HepG2 (cell line): Measurements from ENCODE around the gene CTNNBIP1. TPM values are rescaled to one million over a fixed set of nuclear protein-coding genes. Genes with fewer than 3 reads are reported as not detected.
A peak's percentile ranks its signal among the peaks of the same experiment; 100 is the strongest.

Experiments used
- ATAC-seq: fragments of 200-7000 bp; cut with Tn5 transposase; 3 replicates; pipeline ENCODE4 v1.9.1; 2020; ENCODE audit warnings: mild to moderate bottlenecking, moderate library complexity
- BruUV-seq: library from RNA; stranded (reverse); fragments of 400-500 nt; replicated peaks from 2 replicates; lab custom pipeline; 2021; lab: Mats Ljungman, UMichigan
- CTCF ChIA-PET: fragments of 300-600 bp; formaldehyde crosslinking; extraction: SDS; loops from one replicate; lab custom pipeline; 2021; ENCODE audit warnings: low total read pairs, inconsistent platforms, low intra/inter-chr PET ratio; lab: Yijun Ruan, JAX
- POLR2A ChIA-PET: fragments of 350-600 bp; sonication (Branson Sonifier 250); formaldehyde crosslinking; loops from one replicate; lab custom pipeline; 2020; ENCODE audit warnings: antibody characterized with exemption, inconsistent platforms; lab: Yijun Ruan, JAX
- DNase-seq: peaks from one replicate; pipeline ENCODE4 v3.0.0-alpha.2; 2015; ENCODE audit warnings: low spot score
- FAIRE-seq: peaks from 3 replicates; lab custom pipeline; 2011; peaks lifted over from hg19 to GRCh38; lab: Jason Lieb, UNC
- H2AFZ ChIP-seq: one replicate; pipeline ENCODE4 v1.6.1; 2011; ENCODE audit warnings: low read length, inconsistent platforms
- H3K27ac ChIP-seq: fragments of 300-600 bp; 3 replicates; pipeline ENCODE4 v1.8.0; 2011; ENCODE audit warnings: mixed run types, mild to moderate bottlenecking, mixed read lengths, low read length, inconsistent platforms; ENCODE audit not compliant: insufficient read depth; ENCODE audit errors: extremely low read length
- H3K27me3 ChIP-seq, 2 experiments: fragments of 200-600 bp in 1 of 2; 2 replicates in 1 of 2; 3 replicates in 1 of 2; pipeline versions ENCODE4 v1.6.0 to v1.8.0; 2011; ENCODE audit warnings: low read length in 2 of 2, mild to moderate bottlenecking in 2 of 2, moderate library complexity in 2 of 2, inconsistent platforms in 1 of 2; ENCODE audit not compliant: insufficient read depth in 2 of 2, control insufficient read depth in 1 of 2
- H3K36me3 ChIP-seq, 2 experiments: fragments of 200-600 bp in 1 of 2; replicated peaks in 1 of 2; 2 replicates in 1 of 2; 3 replicates in 1 of 2; pipeline versions ENCODE4 v1.5.1 to v1.8.0; 2011; ENCODE audit warnings: low read length in 2 of 2, inconsistent platforms in 1 of 2; ENCODE audit not compliant: insufficient read depth in 2 of 2, control insufficient read depth in 1 of 2
- H3K4me1 ChIP-seq: 2 replicates; pipeline ENCODE4 v1.5.1; 2012; ENCODE audit warnings: low read length, inconsistent platforms; ENCODE audit not compliant: insufficient read depth
- H3K4me2 ChIP-seq: 2 replicates; pipeline ENCODE4 v1.6.0; 2011; ENCODE audit warnings: low read depth, low read length, inconsistent platforms
- H3K4me3 ChIP-seq, 3 experiments: fragments of 200-600 bp in 1 of 3; sonication (generic), shearing (Covaris generic) in 1 of 3; replicated peaks in 1 of 3; 2 replicates each; pipeline ENCODE4 v1.5.1; 2011 to 2016; ENCODE audit warnings: low read length in 3 of 3, inconsistent platforms in 2 of 3, low read depth in 2 of 3, mild to moderate bottlenecking in 2 of 3, control low read depth in 1 of 3, mixed read lengths in 1 of 3; ENCODE audit not compliant: insufficient read depth in 1 of 3
- H3K79me2 ChIP-seq: one replicate; pipeline ENCODE4 v1.6.1; 2011; ENCODE audit warnings: low read length, inconsistent platforms; ENCODE audit not compliant: insufficient read depth
- H3K9ac ChIP-seq: 2 replicates; pipeline ENCODE4 v1.6.0; 2011; ENCODE audit warnings: mild to moderate bottlenecking, low read depth, low read length, inconsistent platforms; ENCODE audit not compliant: insufficient read depth
- H3K9me3 ChIP-seq: 2 replicates; pipeline ENCODE4 v1.5.1; 2012; ENCODE audit warnings: mild to moderate bottlenecking, low read length
- H4K20me1 ChIP-seq: 2 replicates; pipeline ENCODE4 v1.6.0; 2011; ENCODE audit warnings: inconsistent platforms, mild to moderate bottlenecking, low read length, moderate library complexity; ENCODE audit not compliant: insufficient read depth
- HOXA3 ChIP-seq: sonication (generic); formaldehyde crosslinking; IDR thresholded peaks from 2 replicates; pipeline ENCODE4 v1.5.0; 2020; ENCODE audit warnings: missing genetic modification reagents
- MAFF ChIP-seq: IDR thresholded peaks from 2 replicates; pipeline ENCODE4 v1.6.1; 2011; ENCODE audit warnings: low read depth, low read length, improper control_type of control experiment
- PHF21A ChIP-seq: sonication (generic); formaldehyde crosslinking; IDR thresholded peaks from 2 replicates; pipeline ENCODE4 v1.5.0; 2020; ENCODE audit warnings: mild to moderate bottlenecking, missing genetic modification reagents
- SOX13 ChIP-seq, 3 experiments: fragments of 450-650 bp in 1 of 3; sonication (generic) in 1 of 3; formaldehyde crosslinking in 1 of 3; IDR thresholded peaks in 2 of 3; conservative IDR thresholded peaks in 1 of 3; 2 replicates each; pipeline versions ENCODE4 v1.5.0 to v1.6.1; 2016 to 2020; ENCODE audit warnings: antibody characterized with exemption in 1 of 3, mild to moderate bottlenecking in 1 of 3, missing compliant biosample characterization in 1 of 3, missing genetic modification reagents in 1 of 3, moderate library complexity in 1 of 3
- TARDBP ChIP-seq: sonication (generic); formaldehyde crosslinking; IDR thresholded peaks from 2 replicates; pipeline ENCODE4 v1.8.0; 2022; ENCODE audit warnings: mild to moderate bottlenecking, missing genetic modification reagents
- YY1 ChIP-seq: IDR thresholded peaks from 2 replicates; pipeline ENCODE4 v1.6.1; 2011; ENCODE audit warnings: low read length, low read depth, moderate library complexity, mild to moderate bottlenecking; ENCODE audit not compliant: insufficient read depth, insufficient replicate concordance
- ZNF746 ChIP-seq: sonication (generic); formaldehyde crosslinking; IDR thresholded peaks from 2 replicates; pipeline ENCODE4 v1.8.0; 2022; ENCODE audit warnings: mild to moderate bottlenecking, missing genetic modification reagents
- WGBS: methylation state at CpG from one replicate; pipeline ENCODE4 v1.1.6; 2017; ENCODE audit warnings: low lambda C conversion rate; 5-methylcytosine and 5-hydroxymethylcytosine counted together
- in situ Hi-C: cut with HindIII; loops from 2 replicates; pipeline ENCODE4 v1.10.0; 2017; ENCODE audit warnings: low pct_unique_long_range_greater_than_20kb; ENCODE audit not compliant: extremely low pct_ligation_motif_present
- intact Hi-C: fragments of 100-400 bp; cut with micrococcal nuclease; formaldehyde crosslinking; loops from one replicate; pipeline ENCODE4 v1.10.0; 2022; ENCODE audit not compliant: unreplicated experiment
- polyA plus RNA-seq, 8 experiments: library from polyadenylated mRNA; depleted of rRNA in 3 of 8; stranded (reverse) in 7 of 8; unstranded in 1 of 8; fragments of >200 nt; fragmentation: Illumina TruSeq in 4 of 8; extraction: Trizol in 4 of 8; gene quantifications; 2 replicates each; pipeline versions ENCODE4 v1.2.1 to v1.2.3, GENCODE V29; 2011 to 2016; ENCODE audit warnings: low read depth in 4 of 8, missing spikeins in 1 of 8, mixed read lengths in 1 of 8; ENCODE audit not compliant: insufficient read depth in 1 of 8
- total RNA-seq, 5 experiments: library from RNA; depleted of rRNA; stranded (reverse); fragments of >200 nt; fragmentation: Illumina TruSeq; extraction: Trizol; gene quantifications; 2 replicates each; pipeline ENCODE4 v1.2.3, GENCODE V29; 2016; ENCODE audit warnings: low read depth in 1 of 5
- TF ChIP-seq, protein P1 (sequence below): sonication (generic); formaldehyde crosslinking; conservative IDR thresholded peaks from 2 replicates; pipeline ENCODE4 v1.4.0; 2020; ENCODE audit warnings: mild to moderate bottlenecking, missing genetic modification reagents, moderate library complexity
- TF ChIP-seq, protein P2 (sequence below): sonication (generic); formaldehyde crosslinking; conservative IDR thresholded peaks from 2 replicates; pipeline ENCODE4 v1.8.0; 2022; ENCODE audit warnings: mild to moderate bottlenecking, moderate library complexity, missing genetic modification reagents
- TF ChIP-seq, protein P3 (sequence below): sonication (generic); formaldehyde crosslinking; IDR thresholded peaks from 2 replicates; pipeline ENCODE4 v1.8.0; 2022; ENCODE audit warnings: missing genetic modification reagents, mild to moderate bottlenecking, inconsistent platforms, borderline replicate concordance

CTNNBIP1 gene
- total and polyA plus RNA-seq, 2 of the 13 experiments (the other 11 are each of a cell fraction or from before 2014, with no cell fraction given) = 71.7 to 83.0 TPM

DNA sequence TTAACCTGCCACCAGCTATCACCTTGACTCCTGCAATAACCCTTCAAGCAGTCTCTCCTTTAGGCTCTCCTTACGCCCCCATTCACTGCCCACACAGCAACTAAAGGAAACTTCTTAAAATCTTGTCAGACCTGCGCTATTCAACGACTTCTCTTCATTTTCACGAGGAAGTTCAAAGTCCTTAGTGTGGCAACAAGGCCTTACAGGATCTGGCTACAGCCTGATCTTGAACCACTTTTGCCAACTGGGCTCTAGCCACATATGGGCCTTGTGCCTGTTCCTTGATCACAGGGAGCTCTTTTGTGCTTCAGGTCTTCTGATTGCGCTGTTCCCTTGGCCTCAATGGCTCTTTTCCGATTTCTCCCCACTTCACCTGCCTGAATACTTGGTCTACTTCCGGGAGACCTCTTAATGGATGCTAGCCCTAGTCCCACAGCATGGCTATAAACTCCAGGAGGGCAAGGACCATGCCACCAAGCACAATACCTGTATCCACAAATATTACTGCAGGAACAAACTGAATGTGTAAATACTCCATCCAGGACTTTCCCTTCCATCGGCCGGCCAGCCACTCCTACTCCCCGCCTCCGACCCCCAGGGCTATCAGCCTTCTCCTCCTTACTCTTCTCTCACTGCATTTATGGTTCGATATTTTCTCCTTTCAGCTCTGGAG, 2.3 kb upstream of the CTNNBIP1 start:
- no peak for ATAC-seq
- Histone ChIP-seq H4K20me1 (no peaks in the 10 kb centered on the region), H3K27me3 (no peaks in the 10 kb centered on the region; a peak in 1 of 5 replicates), H3K36me3 (no peaks in the 10 kb centered on the region), H3K79me2 (peaks cover 21% of the 10 kb centered on the region), H3K9me3 (no peaks in the 10 kb centered on the region), H3K4me1 (peaks cover 71% of the 10 kb centered on the region), H3K27ac (peak overlapping the region; percentile 82), H2AFZ (no peak overlapping the region), H3K4me2 (peak overlapping the region; percentile 30), H3K4me3 (no peak overlapping the region), H3K9ac (peak overlapping the region; percentile 18; the same call in 1 of the 2 replicates)
- BruUV-seq = no TSS peak
- 35% methylated on average over 12 of the region's 12 CpGs for WGBS
- ChIA-PET POLR2A (interaction anchor here (0.6 to 6.3 kb wide), 6 partner anchors 11 to 31 kb away, joined by 3 to 130 read pairs (median 4); partner anchors contain the start of genes LZIC and NMNAT1), CTCF (no interaction called here)
- peak; percentile 49 for DNase-seq
- intact Hi-C loops = no loop called here
- in situ Hi-C loops = no loop called here
- peak; percentile 89 for FAIRE-seq
- TF ChIP-seq, protein P1, sequence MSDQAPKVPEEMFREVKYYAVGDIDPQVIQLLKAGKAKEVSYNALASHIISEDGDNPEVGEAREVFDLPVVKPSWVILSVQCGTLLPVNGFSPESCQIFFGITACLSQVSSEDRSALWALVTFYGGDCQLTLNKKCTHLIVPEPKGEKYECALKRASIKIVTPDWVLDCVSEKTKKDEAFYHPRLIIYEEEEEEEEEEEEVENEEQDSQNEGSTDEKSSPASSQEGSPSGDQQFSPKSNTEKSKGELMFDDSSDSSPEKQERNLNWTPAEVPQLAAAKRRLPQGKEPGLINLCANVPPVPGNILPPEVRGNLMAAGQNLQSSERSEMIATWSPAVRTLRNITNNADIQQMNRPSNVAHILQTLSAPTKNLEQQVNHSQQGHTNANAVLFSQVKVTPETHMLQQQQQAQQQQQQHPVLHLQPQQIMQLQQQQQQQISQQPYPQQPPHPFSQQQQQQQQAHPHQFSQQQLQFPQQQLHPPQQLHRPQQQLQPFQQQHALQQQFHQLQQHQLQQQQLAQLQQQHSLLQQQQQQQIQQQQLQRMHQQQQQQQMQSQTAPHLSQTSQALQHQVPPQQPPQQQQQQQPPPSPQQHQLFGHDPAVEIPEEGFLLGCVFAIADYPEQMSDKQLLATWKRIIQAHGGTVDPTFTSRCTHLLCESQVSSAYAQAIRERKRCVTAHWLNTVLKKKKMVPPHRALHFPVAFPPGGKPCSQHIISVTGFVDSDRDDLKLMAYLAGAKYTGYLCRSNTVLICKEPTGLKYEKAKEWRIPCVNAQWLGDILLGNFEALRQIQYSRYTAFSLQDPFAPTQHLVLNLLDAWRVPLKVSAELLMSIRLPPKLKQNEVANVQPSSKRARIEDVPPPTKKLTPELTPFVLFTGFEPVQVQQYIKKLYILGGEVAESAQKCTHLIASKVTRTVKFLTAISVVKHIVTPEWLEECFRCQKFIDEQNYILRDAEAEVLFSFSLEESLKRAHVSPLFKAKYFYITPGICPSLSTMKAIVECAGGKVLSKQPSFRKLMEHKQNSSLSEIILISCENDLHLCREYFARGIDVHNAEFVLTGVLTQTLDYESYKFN (CRISPR knock-in tag) = peak; percentile 64
- 0 out of 2 replicates have a peak, but pooled peaks have one; percentile 30 for TF ChIP-seq TARDBP (CRISPR knock-in tag)
- peak; percentile 25 for TF ChIP-seq YY1
- TF ChIP-seq, protein P2, sequence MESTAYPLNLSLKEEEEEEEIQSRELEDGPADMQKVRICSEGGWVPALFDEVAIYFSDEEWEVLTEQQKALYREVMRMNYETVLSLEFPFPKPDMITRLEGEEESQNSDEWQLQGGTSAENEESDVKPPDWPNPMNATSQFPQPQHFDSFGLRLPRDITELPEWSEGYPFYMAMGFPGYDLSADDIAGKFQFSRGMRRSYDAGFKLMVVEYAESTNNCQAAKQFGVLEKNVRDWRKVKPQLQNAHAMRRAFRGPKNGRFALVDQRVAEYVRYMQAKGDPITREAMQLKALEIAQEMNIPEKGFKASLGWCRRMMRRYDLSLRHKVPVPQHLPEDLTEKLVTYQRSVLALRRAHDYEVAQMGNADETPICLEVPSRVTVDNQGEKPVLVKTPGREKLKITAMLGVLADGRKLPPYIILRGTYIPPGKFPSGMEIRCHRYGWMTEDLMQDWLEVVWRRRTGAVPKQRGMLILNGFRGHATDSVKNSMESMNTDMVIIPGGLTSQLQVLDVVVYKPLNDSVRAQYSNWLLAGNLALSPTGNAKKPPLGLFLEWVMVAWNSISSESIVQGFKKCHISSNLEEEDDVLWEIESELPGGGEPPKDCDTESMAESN (CRISPR knock-in tag) = 0 out of 2 replicates have a peak, but pooled peaks have one; percentile 48
- TF ChIP-seq, protein P3, sequence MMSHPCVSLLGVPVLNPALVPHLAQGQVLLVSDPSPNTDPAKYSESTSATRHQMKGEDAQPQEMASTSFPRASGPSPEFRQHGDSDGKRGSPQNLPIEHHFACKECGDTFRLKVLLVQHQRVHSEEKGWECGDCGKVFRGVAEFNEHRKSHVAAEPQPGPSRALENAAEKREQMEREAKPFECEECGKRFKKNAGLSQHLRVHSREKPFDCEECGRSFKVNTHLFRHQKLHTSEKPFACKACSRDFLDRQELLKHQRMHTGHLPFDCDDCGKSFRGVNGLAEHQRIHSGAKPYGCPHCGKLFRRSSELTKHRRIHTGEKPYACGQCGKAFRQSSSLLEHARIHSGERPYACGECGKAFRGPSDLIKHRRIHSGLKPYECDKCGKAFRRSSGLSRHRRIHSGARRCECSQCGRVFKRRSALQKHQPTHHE (CRISPR knock-in tag) = no peak
- no peak for TF ChIP-seq MAFF
- peak; percentile 54; the same call in 1 of the 2 replicates for TF ChIP-seq PHF21A
- TF ChIP-seq ZNF746 (CRISPR knock-in tag) = 0 out of 2 replicates have a peak, but pooled peaks have one; percentile 52
- peak; percentile 46 for TF ChIP-seq HOXA3 (CRISPR knock-in tag)
- TF ChIP-seq SOX13 (IDR thresholded peaks at IDR 0.05) = no peak
- peak in 1 of 2 experiments; percentile 38; a peak in 1 of 4 replicates for TF ChIP-seq SOX13 (CRISPR knock-in tag; conservative IDR thresholded peaks at IDR 0.05 in 1 of 2, IDR thresholded peaks at IDR 0.05 in 1 of 2)
